ENCODE data around the gene OSBPL10. TPM values are rescaled to one million over a fixed set of nuclear protein-coding genes. Genes with fewer than 3 reads are reported as not detected.

Gene OSBPL10
- total RNA-seq, 1 experiment from 2014 or later: 48.0 TPM

DNA sequence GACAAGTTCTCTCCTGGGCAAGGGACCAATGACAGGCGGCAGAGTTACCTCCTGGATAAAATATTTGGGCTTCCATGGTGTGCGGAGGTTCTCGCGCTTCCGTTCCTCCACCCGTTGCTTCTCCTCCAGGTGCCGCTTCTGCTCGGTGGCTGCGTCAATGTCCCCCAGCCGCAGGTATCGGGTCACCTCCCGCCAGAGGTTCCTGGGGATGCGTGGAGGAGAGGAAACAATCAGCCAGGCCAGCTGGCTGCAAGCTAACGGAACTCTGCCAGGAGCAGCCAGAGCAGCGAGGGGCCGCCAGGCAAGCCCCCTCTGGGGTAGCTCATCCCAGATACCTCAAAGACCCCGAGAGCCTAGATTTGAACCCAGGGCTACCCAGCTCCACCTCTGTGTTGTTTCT lies 317.0 kb downstream of the OSBPL10 start:
- intact Hi-C loops (cut with micrococcal nuclease): no loop called here
- Histone ChIP-seq H3K27ac (ENCODE audit: low read length) (no peak overlapping the region), H3K9ac (ENCODE audit: low read length) (no peak overlapping the region), H4K20me1 (ENCODE audit: low read length) (no peaks in the 10 kb centered on the region), H3K4me3 (ENCODE audit: low read length) (no peak overlapping the region), H2AFZ (ENCODE audit: low read length) (no peak overlapping the region), H3K9me2 (replicated peaks; ENCODE audit: low read length) (no peaks in the 10 kb centered on the region), H3K79me2 (ENCODE audit: low read length) (no peaks in the 10 kb centered on the region), H3K9me3 (ENCODE audit: low read length) (no peaks in the 10 kb centered on the region), H3K36me3 (ENCODE audit: low read depth, low read length) (no peaks in the 10 kb centered on the region; the same call in 1 of the 2 replicates), H3K4me1 (ENCODE audit: insufficient read depth, low read length) (no peaks in the 10 kb centered on the region), H3K27me3 (ENCODE audit: low read length) (no peaks in the 10 kb centered on the region), H3F3A (ENCODE audit: low read length, unreplicated experiment) (no peaks in the 10 kb centered on the region), H3K4me2 (ENCODE audit: low read length) (no peak overlapping the region)
- ChIA-PET CTCF (no interaction called here), POLR2A (ENCODE audit: unreplicated experiment) (no interaction called here)
- TF ChIP-seq EZH2phosphoT487 (IDR thresholded peaks at IDR 0.05; ENCODE audit: borderline replicate concordance, low read length) (no peak), EZH2 (IDR thresholded peaks at IDR 0.05; ENCODE audit: low read length, unreplicated experiment) (no peak)
- TF ChIP-seq, protein P1, sequence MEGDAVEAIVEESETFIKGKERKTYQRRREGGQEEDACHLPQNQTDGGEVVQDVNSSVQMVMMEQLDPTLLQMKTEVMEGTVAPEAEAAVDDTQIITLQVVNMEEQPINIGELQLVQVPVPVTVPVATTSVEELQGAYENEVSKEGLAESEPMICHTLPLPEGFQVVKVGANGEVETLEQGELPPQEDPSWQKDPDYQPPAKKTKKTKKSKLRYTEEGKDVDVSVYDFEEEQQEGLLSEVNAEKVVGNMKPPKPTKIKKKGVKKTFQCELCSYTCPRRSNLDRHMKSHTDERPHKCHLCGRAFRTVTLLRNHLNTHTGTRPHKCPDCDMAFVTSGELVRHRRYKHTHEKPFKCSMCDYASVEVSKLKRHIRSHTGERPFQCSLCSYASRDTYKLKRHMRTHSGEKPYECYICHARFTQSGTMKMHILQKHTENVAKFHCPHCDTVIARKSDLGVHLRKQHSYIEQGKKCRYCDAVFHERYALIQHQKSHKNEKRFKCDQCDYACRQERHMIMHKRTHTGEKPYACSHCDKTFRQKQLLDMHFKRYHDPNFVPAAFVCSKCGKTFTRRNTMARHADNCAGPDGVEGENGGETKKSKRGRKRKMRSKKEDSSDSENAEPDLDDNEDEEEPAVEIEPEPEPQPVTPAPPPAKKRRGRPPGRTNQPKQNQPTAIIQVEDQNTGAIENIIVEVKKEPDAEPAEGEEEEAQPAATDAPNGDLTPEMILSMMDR (conservative IDR thresholded peaks at IDR 0.05; ENCODE audit: low read depth, low read length): no peak
- DNase-seq: no peak
- ATAC-seq: no peak
- BruUV-seq (replicated peaks): no TSS peak

GRCh38 chr3:31661993-31662670 lies 318.9 kb downstream of the OSBPL10 start:
- no TSS peak for BruUV-seq (replicated peaks)
- intact Hi-C loops (cut with micrococcal nuclease): no loop called here
- no peak overlapping the region for H3K4me2 ChIP-seq (ENCODE audit: low read length)
- H3K9me3 ChIP-seq (ENCODE audit: low read length): no peaks in the 10 kb centered on the region
- H3F3A ChIP-seq (ENCODE audit: low read length, unreplicated experiment): no peaks in the 10 kb centered on the region
- DNase-seq (no peak), ATAC-seq (no peak)
- H3K27me3 ChIP-seq (ENCODE audit: low read length): no peaks in the 10 kb centered on the region
- H3K27ac ChIP-seq (ENCODE audit: low read length): no peak overlapping the region
- ChIA-PET CTCF (no interaction called here), POLR2A (ENCODE audit: unreplicated experiment) (no interaction called here)
- no peaks in the 10 kb centered on the region for H4K20me1 ChIP-seq (ENCODE audit: low read length)
- H3K9ac ChIP-seq (ENCODE audit: low read length): no peak overlapping the region
- no peaks in the 10 kb centered on the region for H3K4me1 ChIP-seq (ENCODE audit: insufficient read depth, low read length)
- no peaks in the 10 kb centered on the region for H3K79me2 ChIP-seq (ENCODE audit: low read length)
- H3K4me3 ChIP-seq (ENCODE audit: low read length): no peak overlapping the region
- H3K9me2 ChIP-seq (replicated peaks; ENCODE audit: low read length): no peaks in the 10 kb centered on the region
- no peak overlapping the region for H2AFZ ChIP-seq (ENCODE audit: low read length)
- H3K36me3 ChIP-seq (ENCODE audit: low read depth, low read length): no peaks in the 10 kb centered on the region; the same call in 1 of the 2 replicates
- TF ChIP-seq EZH2phosphoT487 (IDR thresholded peaks at IDR 0.05; ENCODE audit: borderline replicate concordance, low read length): no peak
- no peak for TF ChIP-seq EZH2 (IDR thresholded peaks at IDR 0.05; ENCODE audit: low read length, unreplicated experiment)
- TF ChIP-seq, protein P1 (conservative IDR thresholded peaks at IDR 0.05; ENCODE audit: low read depth, low read length): no peak

DNA sequence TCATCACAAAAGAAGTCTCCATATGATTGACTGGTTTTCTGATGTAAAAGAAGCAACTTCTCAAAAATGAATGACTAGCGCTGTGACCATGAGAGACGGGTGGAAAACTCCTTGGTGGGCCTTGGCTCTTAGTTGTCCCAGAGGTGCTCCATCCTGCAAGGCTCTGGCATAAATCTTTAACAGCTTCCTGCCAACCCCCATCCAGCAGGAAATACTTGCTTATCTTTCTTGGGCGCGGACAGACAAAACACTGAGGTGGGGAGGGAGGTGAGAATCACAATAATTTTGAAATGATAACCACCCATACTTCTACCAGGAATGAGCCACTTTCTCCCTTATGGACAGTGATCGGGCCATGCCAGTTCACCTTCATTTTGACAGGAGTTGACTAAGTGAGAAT lies 319.8 kb downstream of the OSBPL10 start:
- intact Hi-C loops (cut with micrococcal nuclease): no loop called here

More for the DNA sequence above, 319.8 kb downstream of the OSBPL10 start:
- no peak for ATAC-seq
- CTCF ChIA-PET: no interaction called here
- Histone ChIP-seq H3K79me2 (ENCODE audit: low read length) (no peaks in the 10 kb centered on the region), H3K9me3 (ENCODE audit: low read length) (no peaks in the 10 kb centered on the region), H3K9ac (ENCODE audit: low read length) (no peak overlapping the region), H4K20me1 (ENCODE audit: low read length) (no peaks in the 10 kb centered on the region), H3F3A (ENCODE audit: low read length, unreplicated experiment) (no peaks in the 10 kb centered on the region), H3K27ac (ENCODE audit: low read length) (no peak overlapping the region), H2AFZ (ENCODE audit: low read length) (no peak overlapping the region), H3K4me1 (ENCODE audit: insufficient read depth, low read length) (no peaks in the 10 kb centered on the region), H3K4me3 (ENCODE audit: low read length) (no peak overlapping the region), H3K36me3 (ENCODE audit: low read depth, low read length) (no peaks in the 10 kb centered on the region; the same call in 1 of the 2 replicates), H3K4me2 (ENCODE audit: low read length) (no peak overlapping the region), H3K9me2 (replicated peaks; ENCODE audit: low read length) (no peaks in the 10 kb centered on the region), H3K27me3 (ENCODE audit: low read length) (no peaks in the 10 kb centered on the region)
- POLR2A ChIA-PET (ENCODE audit: unreplicated experiment): no interaction called here
- DNase-seq: no peak
- TF ChIP-seq EZH2phosphoT487 (IDR thresholded peaks at IDR 0.05; ENCODE audit: borderline replicate concordance, low read length) (no peak), EZH2 (IDR thresholded peaks at IDR 0.05; ENCODE audit: low read length, unreplicated experiment) (no peak)
- TF ChIP-seq, protein P1 (conservative IDR thresholded peaks at IDR 0.05; ENCODE audit: low read depth, low read length): no peak
- no TSS peak for BruUV-seq (replicated peaks)

Data from PC-3 (cell line).